ENCODE data around the gene PDLIM4. TPM values are rescaled to one million over a fixed set of nuclear protein-coding genes. Genes with fewer than 3 reads are reported as not detected.

PDLIM4 gene
- total and polyA plus RNA-seq, 2 donors from 2014 or later = 31.6 to 47.0 TPM

GRCh38 chr5:132270335-132270665, 12.8 kb downstream of the PDLIM4 start:
- intact Hi-C loops (cut with DNase I) = no loop called here
- no peak for FAIRE-seq
- DNase-seq = peak in 1 of 5 donors; percentile 41
- Histone ChIP-seq H3K27me3 (ENCODE audit: control insufficient read depth, insufficient read depth, low read length) (no peaks in the 10 kb centered on the region), H3K9me3 (ENCODE audit: control insufficient read depth in 2 of 3, insufficient read depth in 1 of 3, low read length in 3 of 3) (no peaks in the 10 kb centered on the region), H3K9ac (ENCODE audit: low read length in 3 of 3) (no peak overlapping the region), H3K27ac (ENCODE audit: low read depth in 2 of 2, low read length in 2 of 2) (no peak overlapping the region), H3K4me3 (ENCODE audit: low read length in 3 of 3) (no peak overlapping the region), H3K36me3 (ENCODE audit: control insufficient read depth in 2 of 3, insufficient read depth in 3 of 3, low read length in 3 of 3) (peaks cover 0 to 6% (median 2%) of the 10 kb centered on the region in 3 donors), H3K4me1 (ENCODE audit: control insufficient read depth in 2 of 3, insufficient read depth in 2 of 3, low read depth in 1 of 3, low read length in 3 of 3) (peaks cover 0 to 30% (median 12%) of the 10 kb centered on the region in 3 donors)
- TF ChIP-seq CTCF (IDR thresholded peaks at IDR 0.05; ENCODE audit: borderline replicate concordance, extremely low read depth, insufficient read depth) = no peak

- Histone ChIP-seq H3K27ac (ENCODE audit: low read depth in 2 of 2, low read length in 2 of 2) (no peak overlapping the region), H3K27me3 (ENCODE audit: control insufficient read depth, insufficient read depth, low read length) (no peaks in the 10 kb centered on the region), H3K36me3 (ENCODE audit: control insufficient read depth in 2 of 3, insufficient read depth in 3 of 3, low read length in 3 of 3) (peaks cover 0 to 6% (median 2%) of the 10 kb centered on the region in 3 donors), H3K4me3 (ENCODE audit: low read length in 3 of 3) (no peak overlapping the region), H3K9me3 (ENCODE audit: control insufficient read depth in 2 of 3, insufficient read depth in 1 of 3, low read length in 3 of 3) (no peaks in the 10 kb centered on the region), H3K9ac (ENCODE audit: low read length in 3 of 3) (no peak overlapping the region), H3K4me1 (ENCODE audit: control insufficient read depth in 2 of 3, insufficient read depth in 2 of 3, low read depth in 1 of 3, low read length in 3 of 3) (peaks cover 0 to 26% (median 8%) of the 10 kb centered on the region in 3 donors)
- FAIRE-seq (no peak), DNase-seq (peak in 4 of 5 donors; percentile 52 to 68 (median 64))
- TF ChIP-seq CTCF (IDR thresholded peaks at IDR 0.05; ENCODE audit: borderline replicate concordance, extremely low read depth, insufficient read depth) = no peak
- intact Hi-C loops (cut with DNase I) = no loop called here
Measured at GRCh38 chr5:132270706-132271105, 13.2 kb downstream of the PDLIM4 start.

GRCh38 chr5:132271251-132272246, 14.1 kb downstream of the PDLIM4 start:
- no peaks in the 10 kb centered on the region for H3K27me3 ChIP-seq (ENCODE audit: control insufficient read depth, insufficient read depth, low read length)
- H3K36me3 ChIP-seq (ENCODE audit: control insufficient read depth in 2 of 3, insufficient read depth in 3 of 3, low read length in 3 of 3) = peaks cover 0 to 6% (median 2%) of the 10 kb centered on the region in 3 donors
- intact Hi-C loops (cut with DNase I) = no loop called here
- peak in 3 of 5 donors; percentile 11 to 71 (median 63) for DNase-seq
- no peak overlapping the region for H3K9ac ChIP-seq (ENCODE audit: low read length in 3 of 3)
- H3K4me1 ChIP-seq (ENCODE audit: control insufficient read depth in 2 of 3, insufficient read depth in 2 of 3, low read depth in 1 of 3, low read length in 3 of 3) = peaks cover 0 to 19% (median 8%) of the 10 kb centered on the region in 3 donors
- TF ChIP-seq CTCF (IDR thresholded peaks at IDR 0.05; ENCODE audit: borderline replicate concordance, extremely low read depth, insufficient read depth) = no peak
- FAIRE-seq = no peak
- no peaks in the 10 kb centered on the region for H3K9me3 ChIP-seq (ENCODE audit: control insufficient read depth in 2 of 3, insufficient read depth in 1 of 3, low read length in 3 of 3)
- H3K4me3 ChIP-seq (ENCODE audit: low read length in 3 of 3) = peak overlapping the region in 1 of 3 donors; percentile 74
- H3K27ac ChIP-seq (ENCODE audit: low read depth in 2 of 2, low read length in 2 of 2) = no peak overlapping the region

All from kidney (tissue), 14 donors.